ENCODE data around the gene CDK11B.
"Not testable (repeated sequence)": the region's sequence is repeated elsewhere in the genome, so short reads cannot be mapped to it uniquely, and the experiment has no call there.

DNA sequence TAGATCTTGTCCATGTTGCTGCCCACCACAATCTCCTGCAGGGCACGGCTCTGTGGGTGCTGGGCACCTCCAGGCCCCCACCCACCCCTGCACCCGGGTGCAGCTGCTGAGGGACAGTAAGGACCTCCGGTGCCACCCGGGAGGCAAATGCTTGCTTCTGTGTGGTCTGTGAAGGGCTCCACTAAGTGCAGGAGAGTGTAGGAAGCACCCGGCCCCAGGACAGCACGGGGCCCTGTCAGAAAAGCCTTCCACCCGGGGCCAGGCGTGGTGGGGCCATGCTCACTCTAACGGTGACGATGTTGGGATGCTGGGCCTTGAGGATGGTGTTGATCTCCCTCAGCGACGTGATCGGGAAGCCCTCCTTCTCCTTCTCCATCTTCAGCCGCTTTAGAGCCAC, 21.3 kb downstream of the CDK11B start:
- TF ChIP-seq, protein P1, sequence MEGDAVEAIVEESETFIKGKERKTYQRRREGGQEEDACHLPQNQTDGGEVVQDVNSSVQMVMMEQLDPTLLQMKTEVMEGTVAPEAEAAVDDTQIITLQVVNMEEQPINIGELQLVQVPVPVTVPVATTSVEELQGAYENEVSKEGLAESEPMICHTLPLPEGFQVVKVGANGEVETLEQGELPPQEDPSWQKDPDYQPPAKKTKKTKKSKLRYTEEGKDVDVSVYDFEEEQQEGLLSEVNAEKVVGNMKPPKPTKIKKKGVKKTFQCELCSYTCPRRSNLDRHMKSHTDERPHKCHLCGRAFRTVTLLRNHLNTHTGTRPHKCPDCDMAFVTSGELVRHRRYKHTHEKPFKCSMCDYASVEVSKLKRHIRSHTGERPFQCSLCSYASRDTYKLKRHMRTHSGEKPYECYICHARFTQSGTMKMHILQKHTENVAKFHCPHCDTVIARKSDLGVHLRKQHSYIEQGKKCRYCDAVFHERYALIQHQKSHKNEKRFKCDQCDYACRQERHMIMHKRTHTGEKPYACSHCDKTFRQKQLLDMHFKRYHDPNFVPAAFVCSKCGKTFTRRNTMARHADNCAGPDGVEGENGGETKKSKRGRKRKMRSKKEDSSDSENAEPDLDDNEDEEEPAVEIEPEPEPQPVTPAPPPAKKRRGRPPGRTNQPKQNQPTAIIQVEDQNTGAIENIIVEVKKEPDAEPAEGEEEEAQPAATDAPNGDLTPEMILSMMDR (IDR thresholded peaks at IDR 0.05) = not testable (repeated sequence)
- TF ChIP-seq POLR2A (IDR thresholded peaks at IDR 0.05) = not testable (repeated sequence)
